HFFc6 (cell line): ENCODE measurements around the gene TOX2. TPM values are rescaled to one million over a fixed set of nuclear protein-coding genes. Genes with fewer than 3 reads are reported as not detected.

Experiments used
- DNase-seq: peaks from one replicate; pipeline ENCODE4 v3.0.0-alpha.2; 2018
- H3K27ac Mint-ChIP-seq: 2 replicates; pipeline ENCODE4 v1.8.0; 2020; ENCODE audit warnings: mild to moderate bottlenecking, mixed read lengths
- H3K27me3 Mint-ChIP-seq: 2 replicates; pipeline ENCODE4 v1.8.0; 2021; ENCODE audit warnings: mild to moderate bottlenecking, moderate library complexity, mixed read lengths; ENCODE audit not compliant: insufficient read depth
- H3K36me3 Mint-ChIP-seq: 2 replicates; pipeline ENCODE4 v1.8.0; 2021; ENCODE audit warnings: low read depth, mixed read lengths
- H3K4me1 Mint-ChIP-seq: 2 replicates; pipeline ENCODE4 v1.8.0; 2020; ENCODE audit warnings: low read depth, mixed read lengths
- H3K4me3 Mint-ChIP-seq: 2 replicates; pipeline ENCODE4 v1.8.0; 2020; ENCODE audit warnings: mild to moderate bottlenecking, moderate library complexity, mixed read lengths
- H3K9me3 Mint-ChIP-seq: 2 replicates; pipeline ENCODE4 v1.8.0; 2020; ENCODE audit warnings: mild to moderate bottlenecking, mixed read lengths
- total RNA-seq, 6 experiments: library from RNA; stranded (reverse); fragmentation: NEBNext Ultra II Directional; extraction: Animal tissue kit (Norgen Biotek cat#: 25700); gene quantifications; 2 replicates in 1 of 6; 3 replicates in 5 of 6; pipeline ENCODE4 v1.2.3, GENCODE V29; 2021
- TF ChIP-seq, protein P1 (sequence below): fragments of 200-600 bp; sonication (generic); IDR thresholded peaks from 2 replicates; pipeline ENCODE4 v1.5.0; 2021; ENCODE audit warnings: antibody characterized with exemption, mild to moderate bottlenecking

Gene TOX2
- total RNA-seq, 6 experiments from 2014 or later, result 46.1 to 68.2 (median 60.2) TPM

DNA sequence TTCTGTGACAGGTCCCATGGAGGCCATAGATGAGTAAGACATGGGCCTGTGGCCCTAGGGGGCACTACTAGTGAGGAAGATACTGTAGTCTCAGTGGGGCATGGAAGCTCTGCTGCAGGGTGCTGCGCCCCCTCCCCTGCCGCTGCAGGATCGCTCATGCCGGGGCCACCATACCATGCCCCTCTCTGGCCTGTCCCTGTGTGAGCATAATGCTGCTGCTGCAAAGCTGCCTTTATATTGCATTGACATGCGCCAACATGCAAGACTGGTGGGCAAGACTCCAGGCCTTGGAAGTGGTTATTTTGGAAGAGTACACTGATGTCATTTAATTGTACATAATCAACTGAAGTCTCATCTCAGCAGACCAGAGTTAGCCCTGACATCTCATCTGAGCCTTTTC, 60.0 kb downstream of the TOX2 start:
- H3K4me3 Mint-ChIP-seq, result no peak overlapping the region
- H3K27ac Mint-ChIP-seq, result peak overlapping the region; percentile 66
- H3K27me3 Mint-ChIP-seq, result peaks cover 4% of the 10 kb centered on the region; the same call in 1 of the 2 replicates
- TF ChIP-seq, protein P1, sequence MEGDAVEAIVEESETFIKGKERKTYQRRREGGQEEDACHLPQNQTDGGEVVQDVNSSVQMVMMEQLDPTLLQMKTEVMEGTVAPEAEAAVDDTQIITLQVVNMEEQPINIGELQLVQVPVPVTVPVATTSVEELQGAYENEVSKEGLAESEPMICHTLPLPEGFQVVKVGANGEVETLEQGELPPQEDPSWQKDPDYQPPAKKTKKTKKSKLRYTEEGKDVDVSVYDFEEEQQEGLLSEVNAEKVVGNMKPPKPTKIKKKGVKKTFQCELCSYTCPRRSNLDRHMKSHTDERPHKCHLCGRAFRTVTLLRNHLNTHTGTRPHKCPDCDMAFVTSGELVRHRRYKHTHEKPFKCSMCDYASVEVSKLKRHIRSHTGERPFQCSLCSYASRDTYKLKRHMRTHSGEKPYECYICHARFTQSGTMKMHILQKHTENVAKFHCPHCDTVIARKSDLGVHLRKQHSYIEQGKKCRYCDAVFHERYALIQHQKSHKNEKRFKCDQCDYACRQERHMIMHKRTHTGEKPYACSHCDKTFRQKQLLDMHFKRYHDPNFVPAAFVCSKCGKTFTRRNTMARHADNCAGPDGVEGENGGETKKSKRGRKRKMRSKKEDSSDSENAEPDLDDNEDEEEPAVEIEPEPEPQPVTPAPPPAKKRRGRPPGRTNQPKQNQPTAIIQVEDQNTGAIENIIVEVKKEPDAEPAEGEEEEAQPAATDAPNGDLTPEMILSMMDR, result no peak
- H3K4me1 Mint-ChIP-seq, result peaks cover 51% of the 10 kb centered on the region
- no peak for DNase-seq
- peaks cover 48% of the 10 kb centered on the region for H3K36me3 Mint-ChIP-seq
- no peaks in the 10 kb centered on the region; the same call in 1 of the 2 replicates for H3K9me3 Mint-ChIP-seq

DNA sequence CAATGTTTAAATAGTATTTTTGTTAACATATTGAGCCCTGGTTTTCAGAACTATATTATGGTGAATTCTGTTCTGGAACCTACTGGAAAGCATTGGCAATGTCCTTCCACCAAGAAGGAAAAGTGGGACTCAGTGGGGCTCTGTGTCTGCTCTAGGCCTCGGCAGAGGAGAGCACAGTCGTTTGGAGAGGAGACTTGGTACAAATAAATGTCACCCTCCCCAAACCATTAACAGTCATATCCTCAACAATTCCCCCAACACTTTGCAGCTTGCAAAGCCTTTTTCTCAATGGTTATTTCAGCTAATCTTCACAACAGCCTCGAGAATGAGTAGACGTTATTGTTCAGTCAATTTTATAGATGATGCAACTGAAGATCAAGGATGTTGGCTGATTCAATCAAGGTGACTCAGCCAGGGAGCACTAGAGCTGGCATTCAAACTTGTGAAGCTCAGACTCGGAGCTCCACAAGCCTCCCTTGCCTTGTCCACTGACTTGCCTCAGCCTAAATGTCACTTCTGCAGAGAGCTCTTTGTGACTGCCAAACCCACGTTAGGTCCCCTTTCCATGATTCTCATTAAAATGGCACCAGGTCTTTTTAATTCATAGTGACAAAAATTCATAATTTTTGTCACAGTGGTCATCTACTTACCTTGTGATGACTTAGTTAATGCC, 60.6 kb downstream of the TOX2 start:
- H3K4me1 Mint-ChIP-seq, result peaks cover 46% of the 10 kb centered on the region
- H3K27ac Mint-ChIP-seq, result peak overlapping the region; percentile 66
- TF ChIP-seq, protein P1, result no peak
- peak; percentile 79 for DNase-seq
- peaks cover 4% of the 10 kb centered on the region; the same call in 1 of the 2 replicates for H3K27me3 Mint-ChIP-seq
- H3K4me3 Mint-ChIP-seq, result peak overlapping the region; percentile 55; the same call in 1 of the 2 replicates
- H3K36me3 Mint-ChIP-seq, result peaks cover 46% of the 10 kb centered on the region
- H3K9me3 Mint-ChIP-seq, result no peaks in the 10 kb centered on the region; the same call in 1 of the 2 replicates

DNA sequence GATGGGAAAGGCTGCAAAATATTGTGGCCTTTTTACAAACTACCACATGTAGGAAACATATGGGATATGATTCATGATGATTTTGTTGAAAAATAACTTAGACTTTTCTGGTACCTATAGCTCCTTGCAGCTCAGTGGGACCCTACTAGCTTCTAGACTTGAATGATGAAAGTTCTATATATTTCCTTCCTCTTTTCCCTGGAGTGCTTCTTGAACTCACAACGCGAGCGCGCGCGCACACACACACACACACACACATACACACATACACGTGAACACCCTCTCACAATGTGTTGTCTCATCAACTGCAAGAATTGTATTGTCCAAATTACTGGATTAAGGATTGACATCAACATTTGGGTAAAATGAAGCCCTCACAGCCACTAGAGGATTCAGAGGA, 61.9 kb downstream of the TOX2 start:
- Mint-ChIP-seq H3K27ac (no peak overlapping the region; the same call in 1 of the 2 replicates), H3K9me3 (no peaks in the 10 kb centered on the region; the same call in 1 of the 2 replicates), H3K27me3 (no peaks in the 10 kb centered on the region), H3K4me1 (peaks cover 54% of the 10 kb centered on the region), H3K36me3 (peaks cover 42% of the 10 kb centered on the region), H3K4me3 (no peak overlapping the region)
- TF ChIP-seq, protein P1, result no peak
- DNase-seq, result no peak

DNA sequence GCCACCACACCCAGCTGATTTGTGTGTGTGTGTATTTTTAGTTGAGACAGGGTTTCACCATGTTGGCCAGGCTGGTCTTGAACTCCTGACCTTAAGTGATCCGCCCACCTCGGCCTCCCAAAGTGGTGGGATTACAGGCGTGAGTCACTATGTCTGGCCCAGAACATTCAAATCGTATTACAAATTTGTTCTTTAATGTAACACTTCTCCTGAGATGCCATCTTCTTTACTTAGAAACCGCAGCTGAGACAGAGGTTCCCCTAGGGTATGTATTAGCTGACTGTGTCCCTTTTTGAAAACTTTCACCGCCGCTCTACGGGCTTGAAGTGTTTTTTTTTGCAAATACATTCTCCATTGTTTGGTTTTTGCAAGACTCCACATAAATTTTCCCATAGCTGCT, 62.6 kb downstream of the TOX2 start:
- no peaks in the 10 kb centered on the region; the same call in 1 of the 2 replicates for H3K9me3 Mint-ChIP-seq
- H3K4me1 Mint-ChIP-seq, result peaks cover 60% of the 10 kb centered on the region
- H3K4me3 Mint-ChIP-seq, result no peak overlapping the region; the same call in 1 of the 2 replicates
- H3K27me3 Mint-ChIP-seq, result no peaks in the 10 kb centered on the region
- peak; percentile 45 for DNase-seq
- H3K36me3 Mint-ChIP-seq, result peaks cover 42% of the 10 kb centered on the region
- peak overlapping the region; percentile 14; the same call in 1 of the 2 replicates for H3K27ac Mint-ChIP-seq
- TF ChIP-seq, protein P1, result no peak

DNA sequence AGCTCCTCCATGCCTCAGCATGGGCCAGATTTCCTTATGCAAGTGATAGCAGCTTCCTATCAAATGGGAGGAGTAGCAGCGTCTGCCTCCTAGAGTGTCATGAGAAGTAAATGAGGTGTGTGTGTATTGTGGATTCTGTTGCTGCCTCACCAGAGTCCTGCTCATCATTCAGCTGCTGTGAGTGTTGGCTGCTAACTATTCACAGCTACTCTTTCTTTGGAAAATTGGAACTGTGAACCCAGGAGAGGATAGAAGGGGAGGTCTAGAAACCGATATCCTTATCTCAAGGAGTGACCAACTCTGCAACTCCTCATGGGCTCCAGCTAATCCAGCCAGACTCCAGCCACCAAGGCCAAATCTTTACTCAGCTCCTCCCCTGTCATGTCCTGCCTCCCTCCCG, 63.3 kb downstream of the TOX2 start:
- Mint-ChIP-seq H3K9me3 (no peaks in the 10 kb centered on the region; the same call in 1 of the 2 replicates), H3K4me3 (no peak overlapping the region), H3K4me1 (peaks cover 60% of the 10 kb centered on the region), H3K36me3 (peaks cover 42% of the 10 kb centered on the region), H3K27ac (peak overlapping the region; percentile 14; the same call in 1 of the 2 replicates), H3K27me3 (no peaks in the 10 kb centered on the region)
- TF ChIP-seq, protein P1, result no peak
- no peak for DNase-seq
